Stimulated activated naive CD4-positive, alpha-beta T cell treated with Interleukin-2 at 50 U/mL for 16 hours (primary cell): ENCODE data around the gene CCN5.
"Not testable (repeated sequence)": the region's sequence is repeated elsewhere in the genome, so short reads cannot be mapped to it uniquely, and the experiment has no call there.

Experiments
- DNase-seq: peaks from one replicate; lab custom pipeline; 2025; lab: John Stamatoyannopoulos, UW

Gene CCN5

DNA sequence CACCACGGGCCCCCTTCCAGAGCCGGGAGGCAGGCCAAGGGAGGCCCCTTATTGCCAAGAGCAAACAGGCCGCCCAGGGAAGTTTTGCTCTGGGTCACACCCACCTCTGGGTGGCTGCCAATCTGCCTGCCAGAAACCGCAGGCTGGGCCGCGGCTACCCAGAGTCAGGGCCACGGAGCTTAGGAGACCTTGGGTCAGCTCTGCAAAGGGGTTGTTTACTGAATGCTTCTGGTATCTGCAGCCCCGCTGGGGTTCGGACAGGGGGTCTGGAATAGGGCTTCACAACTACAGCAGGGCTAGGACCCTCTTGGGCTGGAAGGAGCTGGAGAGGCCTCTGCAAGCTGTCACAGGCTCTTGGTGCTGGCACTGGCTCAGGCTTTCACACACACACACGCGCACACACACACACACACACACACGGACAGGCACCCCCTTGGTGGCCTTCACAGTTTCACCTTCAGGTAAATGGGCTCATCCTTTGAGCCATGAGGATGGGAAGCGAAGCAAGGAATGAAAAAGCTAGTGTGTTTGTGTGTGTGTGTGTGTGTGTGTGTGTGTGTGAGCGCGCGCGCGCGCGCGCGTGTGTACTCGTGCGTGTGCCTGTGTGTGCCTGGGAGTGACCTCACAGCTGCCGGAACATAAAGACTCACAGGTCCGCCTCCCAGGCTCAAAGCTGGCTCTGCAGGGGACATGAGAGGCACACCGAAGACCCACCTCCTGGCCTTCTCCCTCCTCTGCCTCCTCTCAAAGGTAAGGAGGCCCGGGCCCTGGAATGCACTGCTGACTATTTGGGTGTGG lies at the start of gene CCN5:
CCN5 (plus strand) TSS at position 669 of the 798 bp plus-strand sequence; CDS start at position 691, 22 bp downstream.
- DNase-seq: no peak

- DNase-seq: no peak
Measured at GRCh38 chr20:44666066-44666465, 49.1 kb upstream of the CCN5 start.

GRCh38 chr20:44670851-44671250 lies 44.3 kb upstream of the CCN5 start:
- DNase-seq: not testable (repeated sequence)

GRCh38 chr20:44671541-44671940 lies 43.6 kb upstream of the CCN5 start:
- peak; percentile 63 for DNase-seq

DNA sequence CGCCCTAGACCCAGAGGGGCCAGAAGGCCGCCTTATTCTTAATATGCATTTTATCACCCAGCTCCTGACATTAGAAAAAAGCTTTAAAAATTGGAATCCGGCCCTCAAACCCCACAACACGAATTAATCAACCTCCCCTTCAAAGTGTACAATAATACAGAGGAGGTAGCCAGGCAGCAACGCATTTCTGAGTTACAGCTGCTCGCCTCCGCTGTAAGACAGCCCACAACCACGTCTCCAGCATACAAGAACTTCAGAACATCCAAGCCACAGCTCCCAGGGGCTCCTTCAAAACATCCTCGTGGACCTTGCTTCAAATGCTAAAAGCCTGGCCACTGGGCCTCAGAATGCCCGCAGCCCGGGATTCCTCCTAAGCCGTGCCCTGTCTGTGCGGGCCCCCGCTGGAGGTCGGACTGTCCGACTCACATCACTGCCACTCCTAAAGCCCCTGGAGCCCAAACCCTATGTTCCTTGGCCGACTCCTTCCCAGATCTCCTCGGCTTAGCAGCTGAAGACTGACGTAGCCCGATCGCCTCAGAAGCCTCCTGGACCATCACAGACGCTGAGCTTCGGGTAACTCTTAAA lies 42.8 kb upstream of the CCN5 start:
- not testable (repeated sequence) for DNase-seq

- no peak for DNase-seq
Measured at GRCh38 chr20:44678242-44678641, 36.9 kb upstream of the CCN5 start.

DNA sequence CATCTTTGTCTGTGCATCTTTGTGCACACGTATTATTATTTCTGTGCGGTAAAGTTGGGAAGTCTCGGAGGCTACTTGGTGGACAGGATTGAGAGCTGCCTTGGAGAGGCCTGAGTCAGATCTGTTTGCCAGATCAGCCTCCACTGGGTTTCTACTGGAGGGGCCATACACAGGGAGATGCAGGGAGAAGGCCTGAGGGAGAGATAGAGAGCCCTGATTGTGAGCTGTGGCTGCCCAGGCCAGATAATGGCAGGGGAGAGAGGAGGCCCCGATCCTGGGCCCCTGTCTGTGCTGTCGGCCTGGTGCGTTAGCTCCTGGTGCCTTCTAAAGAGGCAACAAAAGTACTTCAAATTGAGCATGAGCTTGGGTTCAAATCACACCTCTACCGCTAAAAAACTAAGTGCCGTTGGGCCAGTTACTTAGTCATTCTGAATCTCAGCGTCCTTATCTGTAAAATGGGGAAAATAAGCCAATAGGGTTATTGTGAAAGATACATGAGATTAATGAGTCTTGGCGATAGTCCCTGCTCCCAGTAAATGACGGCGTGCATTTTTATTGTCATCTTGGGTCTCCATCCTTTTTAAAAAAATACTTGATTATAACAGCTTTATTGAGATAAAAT lies 36.1 kb upstream of the CCN5 start:
- DNase-seq: no peak

DNA sequence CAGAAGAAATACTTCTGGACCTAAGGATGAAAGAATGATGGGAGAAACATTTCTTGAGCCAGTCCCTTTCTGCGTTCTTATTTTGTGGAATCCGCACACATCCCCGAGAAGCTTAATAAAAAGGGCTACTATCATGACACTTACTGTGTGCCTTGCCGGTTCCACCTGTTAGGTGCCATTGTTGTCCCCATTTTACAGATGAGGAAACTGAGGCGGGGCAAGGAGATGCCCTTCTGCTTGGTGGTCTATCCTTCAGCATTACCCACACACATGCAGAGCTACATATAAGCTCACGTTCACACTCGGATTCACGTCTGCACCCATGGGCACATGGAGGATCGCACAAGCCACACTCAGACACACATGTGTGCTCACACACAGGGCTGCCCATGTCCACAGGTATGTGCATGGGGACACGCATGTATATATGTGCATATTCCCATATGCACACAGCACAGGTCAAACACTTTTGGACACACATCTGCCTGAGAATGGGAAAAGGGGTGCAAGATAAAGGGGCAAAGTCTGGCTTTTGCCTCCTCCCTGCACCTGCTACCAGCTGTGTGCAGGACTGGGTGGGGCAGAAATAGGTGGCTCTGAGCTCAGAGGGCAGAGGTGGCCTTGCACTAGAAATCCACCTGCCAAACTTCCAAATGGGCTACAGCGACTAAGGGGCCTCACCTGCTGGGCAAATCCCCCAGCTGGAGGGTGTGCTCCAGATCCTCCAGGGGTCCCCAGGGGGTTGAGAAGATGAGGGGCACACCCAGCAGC lies 33.2 kb upstream of the CCN5 start:
- DNase-seq: no peak

DNA sequence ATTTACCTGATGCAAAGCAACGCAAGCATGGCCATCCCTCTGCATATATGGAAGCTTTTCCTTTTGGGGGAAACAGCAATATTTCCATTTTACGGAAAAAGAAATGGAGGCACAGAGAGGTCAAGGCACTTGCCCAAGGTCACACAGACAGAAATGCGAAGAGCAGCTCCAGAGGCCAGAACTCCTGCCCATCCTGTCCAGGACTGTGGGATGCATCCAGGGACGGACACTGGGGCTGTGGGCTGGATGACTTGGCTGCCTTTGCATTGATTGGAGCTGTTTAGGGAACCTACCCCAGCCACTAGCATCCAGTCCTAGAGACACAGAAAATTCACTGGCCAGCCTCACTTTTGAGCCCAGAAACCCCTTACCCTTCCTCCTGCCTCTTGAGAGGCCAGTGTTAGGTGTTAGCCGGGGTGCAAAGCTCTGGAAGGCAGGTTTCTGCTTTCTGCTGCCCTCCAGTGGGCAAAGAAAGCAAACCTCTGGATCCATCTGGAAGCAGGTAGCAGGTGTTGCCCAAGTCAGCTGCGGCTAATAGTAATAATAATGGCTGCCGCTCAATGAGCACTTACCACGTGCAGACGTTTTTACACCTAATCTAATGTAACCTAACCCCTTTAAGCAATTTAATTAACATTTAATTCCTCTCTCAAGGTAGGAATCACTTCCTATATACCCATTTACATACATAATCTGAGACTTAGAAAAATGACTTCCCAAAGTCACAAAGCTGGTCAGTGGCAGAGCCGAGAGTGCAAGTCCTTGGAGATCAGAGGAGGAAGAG lies 31.7 kb upstream of the CCN5 start:
- DNase-seq: no peak

DNA sequence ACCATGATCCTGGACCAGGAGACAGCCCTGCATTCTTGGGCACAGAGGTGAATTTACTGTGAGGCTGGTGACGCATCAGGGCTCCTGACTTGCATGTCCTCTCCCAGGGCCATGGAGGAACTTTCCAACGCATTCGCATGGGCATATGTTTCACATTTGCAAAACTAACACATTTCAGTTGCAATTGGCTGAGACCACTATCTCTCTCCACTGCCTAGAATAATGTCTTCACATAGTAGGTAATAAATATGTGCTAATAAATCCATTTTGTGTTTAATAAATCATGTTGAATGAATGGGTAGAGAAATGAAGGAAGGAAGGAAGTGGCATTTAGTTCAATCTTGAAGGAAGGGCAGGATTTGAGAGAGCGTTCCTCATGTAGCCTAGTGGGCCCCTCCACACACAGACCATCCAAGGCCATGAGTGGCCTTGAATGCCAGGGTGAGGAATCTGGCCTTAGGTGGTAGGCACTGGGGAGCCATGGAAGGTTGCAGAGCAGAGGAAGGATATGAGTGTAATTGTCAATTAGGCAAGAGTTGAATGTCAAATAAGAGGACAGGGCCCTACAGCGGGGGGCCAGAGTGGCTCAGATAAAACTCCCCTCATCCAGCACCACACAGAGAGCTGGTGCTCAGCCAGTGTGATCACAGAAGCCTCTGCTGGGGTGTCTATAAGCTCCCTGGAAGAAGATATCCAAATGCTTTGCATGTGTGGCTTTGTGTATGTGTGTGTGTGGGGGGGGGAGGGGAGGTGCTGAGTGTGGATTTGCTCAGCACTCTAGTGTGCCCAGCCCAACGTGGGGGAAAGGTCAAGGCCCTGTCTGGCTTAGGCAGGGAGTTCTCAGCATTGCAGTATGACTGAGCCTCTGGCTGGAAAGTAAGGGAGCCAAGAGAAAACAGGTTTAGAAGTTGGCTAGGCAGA lies 30.9 kb upstream of the CCN5 start:
- no peak for DNase-seq

DNA sequence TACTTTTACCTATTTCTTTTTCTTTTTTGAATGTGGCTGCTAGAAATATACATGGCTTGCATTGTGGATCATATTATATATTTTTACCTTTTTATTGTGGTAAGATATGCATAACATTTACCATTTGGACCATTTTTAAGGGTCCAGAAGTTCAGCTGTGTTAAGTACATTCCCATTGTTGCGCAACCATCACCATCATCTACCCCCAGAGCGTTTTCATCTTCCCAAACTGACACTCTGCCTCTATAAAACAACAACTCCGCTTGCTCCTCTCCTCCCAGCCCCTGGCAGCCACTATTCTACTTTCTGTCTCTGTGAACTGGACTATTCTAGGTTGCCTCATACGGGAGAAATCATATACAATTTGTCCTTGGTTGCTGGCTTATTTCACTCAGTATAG lies 28.2 kb upstream of the CCN5 start:
- DNase-seq: no peak

- no peak for DNase-seq
Measured at GRCh38 chr20:44688053-44688625, 27.0 kb upstream of the CCN5 start.

DNA sequence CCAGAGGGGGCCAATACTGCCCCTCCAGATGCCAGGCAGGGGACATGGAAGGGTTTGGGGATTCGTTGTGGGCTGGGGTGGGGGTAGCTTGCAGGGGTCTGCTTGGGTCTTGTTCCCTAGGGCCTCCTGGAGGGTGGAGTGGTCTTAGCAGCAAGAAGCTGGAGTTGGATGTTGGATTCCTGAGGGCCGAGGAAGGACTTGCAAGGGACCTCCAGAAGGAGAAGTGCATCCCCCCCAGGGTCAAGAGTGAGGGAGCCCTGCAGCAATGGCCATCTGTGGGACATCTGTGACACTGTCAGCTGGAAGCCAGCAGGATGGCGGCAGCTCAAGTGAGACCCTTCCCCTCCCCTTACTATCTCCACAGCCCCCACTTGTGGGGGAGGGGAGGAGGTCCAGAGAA lies 25.4 kb upstream of the CCN5 start:
- no peak for DNase-seq

DNA sequence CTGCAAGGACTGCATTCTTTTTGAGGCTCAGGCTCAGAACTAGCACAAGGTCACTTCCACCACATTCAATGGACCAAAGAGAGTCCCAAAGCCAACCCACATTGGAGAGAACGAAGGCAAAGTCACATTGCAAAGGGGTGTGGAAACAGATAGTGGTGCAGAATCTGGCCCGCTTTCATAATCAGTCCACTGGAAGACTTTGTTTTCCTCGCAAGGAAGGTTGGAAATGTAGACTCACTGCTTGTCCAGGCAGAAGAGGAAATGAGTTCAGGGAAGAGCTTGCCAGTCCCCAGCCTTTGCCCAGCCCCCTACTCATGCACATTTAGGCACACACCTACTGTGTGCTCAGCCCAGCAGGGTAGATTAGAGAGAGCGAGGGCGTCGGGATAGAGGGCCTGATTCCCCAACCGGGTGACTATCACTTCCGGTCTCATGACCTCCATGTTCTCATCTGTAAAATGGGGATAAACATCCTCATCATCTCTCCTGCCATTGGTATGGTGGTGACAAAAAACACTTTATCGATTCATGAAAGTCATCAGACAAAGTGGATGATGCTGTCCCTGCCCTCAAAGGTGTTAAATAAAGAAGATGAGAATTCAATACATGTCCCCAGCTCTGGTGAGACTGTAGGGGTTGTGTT lies 24.3 kb upstream of the CCN5 start:
- DNase-seq: no peak

- no peak for DNase-seq
Measured at GRCh38 chr20:44691424-44692423, 23.4 kb upstream of the CCN5 start.

GRCh38 chr20:44692932-44693480 lies 22.2 kb upstream of the CCN5 start:
- DNase-seq: no peak

GRCh38 chr20:44693627-44694026 lies 21.5 kb upstream of the CCN5 start:
- DNase-seq: no peak

- DNase-seq: no peak
Measured at GRCh38 chr20:44694159-44694558, 21.0 kb upstream of the CCN5 start.
